ENCODE measurements around the gene PGBD1.
"Not testable (repeated sequence)": the region's sequence is repeated elsewhere in the genome, so short reads cannot be mapped to it uniquely, and the experiment has no call there.

PGBD1 gene

DNA sequence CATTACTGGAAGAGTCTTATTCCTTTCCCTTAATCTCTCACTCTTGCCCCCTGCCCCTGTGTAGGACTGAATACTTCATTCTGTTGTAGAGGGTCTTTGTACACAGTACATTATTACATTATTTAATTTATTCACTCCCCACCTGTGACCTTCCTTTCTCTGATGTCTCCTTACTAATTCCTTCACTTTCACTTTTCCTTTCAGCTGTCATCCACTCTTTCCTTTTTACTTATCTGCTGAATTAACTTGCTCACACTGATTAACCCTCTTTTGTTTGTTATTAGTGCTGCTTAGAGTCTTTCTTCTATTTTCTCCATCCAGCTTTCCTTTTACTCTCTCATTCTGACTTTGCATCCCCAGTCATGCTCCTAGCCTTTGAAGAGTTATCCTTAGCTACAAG is 6.5 kb upstream of the PGBD1 start:
- no peak for DNase-seq

- no peak for DNase-seq
These were observed 3.6 kb upstream of the PGBD1 start for GRCh38 chr6:28277746-28278145.

- no peak for DNase-seq
These were observed 631 bp upstream of the PGBD1 start for GRCh38 chr6:28280595-28281287.

GRCh38 chr6:28282926-28283325 is 1.6 kb downstream of the PGBD1 start:
- DNase-seq, result no peak

DNA sequence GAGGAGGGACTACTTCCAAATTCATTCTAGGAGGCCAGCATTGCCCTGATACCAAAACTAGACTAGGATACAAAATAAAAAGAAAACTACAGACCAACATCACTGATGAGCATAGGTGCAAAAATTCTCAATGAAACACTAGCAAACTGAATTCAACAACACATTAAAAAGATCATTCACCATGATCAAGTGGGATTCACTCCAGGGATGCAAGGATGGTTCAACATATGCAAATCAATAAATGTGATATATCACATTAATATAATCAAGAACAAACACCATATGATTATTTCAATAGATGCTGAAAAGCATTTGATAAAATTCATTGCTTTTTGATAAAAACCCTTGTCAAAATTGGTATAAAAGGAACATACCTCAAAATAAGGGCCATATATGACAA is 10.2 kb downstream of the PGBD1 start:
- DNase-seq, result no peak

DNA sequence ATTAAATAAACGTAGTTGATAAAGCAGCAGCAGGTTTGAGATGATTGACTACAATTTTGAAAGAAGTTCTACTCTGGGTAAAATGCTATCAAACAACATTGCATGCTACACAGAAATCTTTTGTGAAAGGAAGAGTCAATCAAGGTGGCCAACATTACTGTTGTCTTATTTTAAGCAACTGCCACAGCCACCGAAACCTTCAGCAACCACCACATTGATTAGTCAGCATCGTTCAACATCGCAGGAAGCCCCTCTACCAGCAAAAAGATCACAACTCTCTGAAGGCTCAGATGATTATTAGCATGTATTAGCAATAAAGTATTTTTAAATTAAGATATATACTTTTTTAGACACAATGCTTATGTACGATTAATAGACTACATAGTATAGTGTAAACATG is 14.0 kb downstream of the PGBD1 start:
- no peak for DNase-seq

DNA sequence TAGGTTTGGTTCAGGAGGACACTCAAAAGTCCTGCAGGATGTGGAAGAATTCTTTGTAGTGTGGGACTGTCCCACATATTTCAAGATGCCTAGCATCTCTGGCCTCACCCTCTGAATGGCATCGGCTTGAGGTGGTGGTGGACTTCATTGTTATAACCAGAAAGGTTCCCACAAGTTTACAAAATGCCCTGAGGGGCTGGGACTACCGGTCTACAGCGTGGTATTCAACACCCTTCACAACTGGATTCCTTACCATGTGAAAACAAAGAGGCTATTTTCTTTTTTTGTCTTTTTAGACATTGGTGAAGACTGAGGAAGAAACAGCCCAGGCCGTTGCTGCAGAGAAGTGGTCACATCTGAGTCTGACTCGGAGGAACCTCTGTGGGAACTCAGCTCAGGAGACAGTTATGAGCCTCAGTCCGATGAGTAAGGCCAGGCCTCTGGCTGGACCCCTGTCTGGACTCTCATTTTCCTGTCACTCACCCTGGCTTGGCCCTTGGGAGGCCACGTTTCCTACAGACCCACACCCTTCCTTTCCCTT is 15.2 kb downstream of the PGBD1 start:
- DNase-seq, result no peak

DNA sequence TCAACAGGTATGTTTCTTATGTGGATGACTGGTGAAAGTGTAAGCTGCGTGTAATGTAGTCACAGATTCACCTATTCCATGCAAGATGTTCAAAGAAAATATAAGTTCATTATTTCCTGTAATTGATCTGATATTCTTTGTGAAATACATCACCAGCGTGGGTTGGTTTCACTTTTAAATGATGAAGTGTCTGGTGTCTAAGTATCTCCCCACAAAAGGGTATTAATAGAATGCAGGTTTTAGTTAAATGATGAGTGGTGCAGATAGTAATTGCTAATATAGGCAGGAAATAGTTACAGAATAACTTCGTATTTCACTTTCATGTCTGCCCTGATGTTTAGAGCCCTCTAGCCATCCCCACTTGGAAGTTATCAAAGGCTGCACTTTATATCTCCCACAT is 22.2 kb downstream of the PGBD1 start:
- DNase-seq, result no peak

- not testable (repeated sequence) for DNase-seq
These were observed 25.0 kb downstream of the PGBD1 start for GRCh38 chr6:28306363-28306762.

GRCh38 chr6:28311139-28311823 is 29.9 kb downstream of the PGBD1 start:
- DNase-seq, result no peak

DNA sequence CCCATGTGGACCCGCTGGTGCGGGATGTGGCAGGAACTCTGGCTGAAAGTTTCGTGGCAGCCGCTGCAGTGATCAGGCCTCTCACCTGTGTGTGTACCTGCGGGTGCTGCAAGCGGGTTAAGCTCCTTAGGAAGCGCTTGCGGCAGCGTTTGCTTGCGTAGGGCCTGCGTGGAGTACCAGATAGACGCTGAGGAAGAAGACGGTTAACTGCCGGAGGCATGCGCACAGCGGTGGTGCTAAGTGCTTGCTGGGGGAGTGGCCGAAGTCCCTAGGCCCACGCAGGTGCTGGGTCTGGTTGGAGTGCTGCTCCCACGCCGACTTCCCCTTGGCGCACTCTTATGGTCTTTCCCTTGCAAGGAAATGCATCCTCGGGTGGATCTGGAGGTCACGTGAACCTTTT is 31.6 kb downstream of the PGBD1 start:
- no peak for DNase-seq

GRCh38 chr6:28315628-28316027 is 34.3 kb downstream of the PGBD1 start:
- no peak for DNase-seq

DNA sequence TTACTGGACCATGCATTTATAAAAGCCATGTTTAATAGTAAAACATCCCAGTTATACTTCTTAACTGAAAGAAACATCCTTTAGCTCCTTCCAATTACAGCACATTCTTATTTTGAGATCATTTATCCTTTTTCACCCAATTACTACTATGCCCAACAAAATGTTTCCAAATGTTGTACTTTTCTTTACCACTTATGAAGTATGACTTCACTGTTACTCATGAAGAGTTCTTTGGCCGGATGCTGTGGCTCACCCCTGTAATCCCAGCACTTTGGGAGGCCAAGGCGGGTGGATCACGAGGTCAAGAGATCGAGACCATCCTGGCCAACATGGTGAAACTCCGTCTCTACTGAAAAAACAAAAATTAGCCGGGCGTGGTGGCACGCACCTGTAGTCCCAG is 36.5 kb downstream of the PGBD1 start:
- DNase-seq, result not testable (repeated sequence)

GRCh38 chr6:28322661-28323060 is 41.3 kb downstream of the PGBD1 start:
- no peak for DNase-seq

DNA sequence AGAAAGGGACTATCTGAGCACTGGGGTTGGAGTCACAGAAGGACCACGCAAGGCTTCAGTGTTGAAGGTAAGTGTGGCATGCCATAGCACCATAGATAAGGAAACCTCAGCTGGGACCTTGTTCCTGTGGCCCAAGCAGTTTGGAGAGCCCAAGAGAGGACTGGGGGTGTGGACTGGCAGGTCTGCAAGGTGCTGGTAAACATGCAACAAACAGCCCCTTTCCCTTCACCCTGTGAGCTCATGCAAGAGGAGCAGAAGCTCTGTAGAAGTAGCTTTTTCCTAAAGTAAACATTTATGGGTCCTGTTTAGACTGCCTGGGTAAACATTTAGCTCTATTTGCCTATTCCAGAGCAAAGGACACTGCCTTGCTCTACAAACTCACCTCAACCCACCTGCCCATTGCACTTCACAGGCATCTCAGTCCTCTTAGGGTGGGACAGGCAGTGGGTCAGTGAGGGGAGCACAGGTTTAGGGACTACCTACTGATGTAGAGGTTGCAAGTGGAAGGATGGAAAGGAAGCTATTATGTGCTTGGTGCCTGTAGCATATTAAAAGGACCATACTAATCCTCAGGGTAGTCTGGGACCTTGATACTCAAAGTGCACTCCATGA is 42.5 kb downstream of the PGBD1 start:
- no peak for DNase-seq

- DNase-seq, result no peak
These were observed 45.1 kb downstream of the PGBD1 start for GRCh38 chr6:28326371-28326948.

DNA sequence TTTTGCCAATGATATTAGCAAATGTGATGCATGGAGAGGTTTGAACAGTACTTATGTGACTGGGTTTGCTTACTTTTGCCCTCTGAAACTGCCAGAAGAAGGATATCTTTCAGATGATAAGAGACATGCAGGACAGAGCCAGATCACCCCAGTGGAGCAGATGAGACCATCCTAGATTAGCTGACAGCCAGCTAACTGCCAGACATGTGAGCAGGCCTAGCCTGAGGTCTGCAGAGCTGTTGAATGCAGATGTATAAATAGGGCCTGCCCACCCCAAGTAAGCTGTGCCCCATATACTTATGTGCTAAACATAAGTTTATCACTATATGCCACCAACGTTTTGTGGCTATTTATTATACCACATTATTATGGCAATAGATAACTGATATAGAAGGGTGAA is 48.7 kb downstream of the PGBD1 start:
- DNase-seq, result no peak

- no peak for DNase-seq
These were observed 51.7 kb downstream of the PGBD1 start for GRCh38 chr6:28333047-28333446.

GRCh38 chr6:28333599-28334018 is 52.2 kb downstream of the PGBD1 start:
- no peak for DNase-seq

DNA sequence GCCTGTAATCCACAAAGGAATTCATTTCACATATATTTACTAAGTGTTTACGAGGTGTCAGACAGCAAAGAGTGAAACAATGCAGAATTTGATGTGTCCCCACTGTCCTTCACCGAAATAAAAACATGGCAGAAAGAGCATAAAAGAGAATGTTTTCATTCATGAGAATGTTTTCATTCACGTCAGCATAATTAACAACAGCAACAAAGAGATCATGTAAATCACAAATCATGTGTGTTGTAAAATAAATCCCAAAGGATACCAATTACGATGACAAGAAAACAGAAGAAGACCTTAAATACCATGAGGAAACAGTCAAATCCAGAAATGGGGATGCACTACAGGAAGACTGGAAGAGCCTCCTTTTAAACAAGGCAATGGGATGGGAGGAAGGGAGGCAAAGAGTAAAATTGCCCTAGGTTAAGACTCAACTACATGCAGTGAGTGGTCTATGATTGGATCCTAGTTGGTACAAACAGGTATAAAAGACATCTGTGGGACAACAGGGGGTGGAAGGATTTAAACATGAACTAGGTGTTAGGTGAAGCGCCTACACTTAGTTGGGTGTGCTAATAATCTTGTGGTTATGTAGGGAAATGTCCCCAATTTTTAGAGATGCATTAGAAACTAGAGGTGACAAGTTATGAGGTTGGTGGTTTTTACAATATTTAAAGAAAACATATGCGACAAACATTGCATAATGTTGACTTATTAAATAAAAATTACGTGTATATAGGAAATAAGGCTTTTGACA is 53.1 kb downstream of the PGBD1 start:
- no peak for DNase-seq

DNA sequence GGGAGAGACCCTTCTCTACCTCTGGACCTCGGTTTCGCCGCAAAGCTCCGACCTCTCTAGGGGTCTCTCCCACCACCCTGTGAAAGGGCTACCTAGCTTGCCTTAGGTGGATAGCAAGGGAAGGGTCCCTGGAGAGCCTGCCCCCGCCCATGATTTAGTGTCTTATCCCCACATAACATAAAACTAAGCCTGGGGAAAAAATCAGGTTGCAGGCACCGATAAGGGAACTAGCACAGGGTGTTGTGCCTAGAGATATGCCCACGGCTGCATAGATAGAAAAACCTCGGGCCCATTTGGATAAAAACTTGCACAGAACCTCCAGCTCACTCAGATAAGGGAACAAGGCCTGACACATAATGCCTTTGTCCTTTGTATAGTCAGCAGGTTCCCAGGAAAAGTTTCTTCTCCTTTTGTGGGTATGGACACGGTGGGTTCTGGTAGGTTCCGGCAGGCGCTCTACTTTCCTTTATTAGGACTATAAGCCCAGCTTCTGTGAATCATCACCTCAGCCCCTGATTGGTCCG is 53.7 kb downstream of the PGBD1 start:
- no peak for DNase-seq

GRCh38 chr6:28335564-28336283 is 54.4 kb downstream of the PGBD1 start, which contains the start of gene ZSCAN31:
ZSCAN31 (minus strand) TSS chr6:28336148; CDS start chr6:28329683, 6,465 bp downstream.
- DNase-seq, result peak; percentile 74

Measured in NCI-H1694 treated with DMSO at 0.1 percent for 48 hours (cell line).